Activated naive CD4-positive, alpha-beta T cell treated with Interleukin-2 at 50 U/mL for 16 hours (primary cell): Measurements from ENCODE around the gene EBLN2.

Experiments
- DNase-seq: peaks from one replicate; pipeline ENCODE4 v3.0.0-alpha.2; 2020

Gene EBLN2

GRCh38 chr3:73108750-73109149 lies 47.3 kb downstream of the EBLN2 start:
- DNase-seq, result no peak

DNA sequence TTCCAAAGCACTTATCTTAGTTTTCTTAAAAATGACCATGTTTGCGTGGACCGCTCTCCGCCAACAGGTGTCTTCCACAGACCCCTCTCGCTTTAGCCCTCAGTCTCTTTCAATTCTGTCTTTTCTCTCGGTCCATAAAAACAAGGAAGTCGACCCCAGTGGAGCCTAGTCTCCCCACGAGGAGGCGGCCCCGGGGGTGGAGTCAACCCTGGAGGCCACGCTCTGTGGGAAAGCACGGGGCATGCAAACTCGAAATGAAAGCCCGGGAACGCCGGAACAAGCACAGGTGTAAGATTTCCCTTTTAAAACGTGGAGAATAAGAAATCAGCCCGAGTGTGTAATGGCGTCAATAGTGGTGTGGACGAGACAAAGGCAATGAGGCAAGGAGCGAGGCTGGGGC lies 49.1 kb downstream of the EBLN2 start:
- DNase-seq, result no peak
